Heart left ventricle (tissue), 16 donors: ENCODE measurements around the gene WDPCP. TPM values are rescaled to one million over a fixed set of nuclear protein-coding genes. Genes with fewer than 3 reads are reported as not detected.

Source experiments
- ATAC-seq, 4 donors: fragments of 200-7000 bp; cut with Tn5 transposase; one replicate each; pipeline ENCODE4 v1.9.1; 2020 to 2022; ENCODE audit warnings: moderate library complexity in 4 of 4, mild to moderate bottlenecking in 3 of 4, moderate number of reproducible peaks in 1 of 4
- DNase-seq, 5 donors: peaks; one replicate each; pipeline ENCODE4 v3.0.0-alpha.2; 2020
- H3K27ac ChIP-seq, 12 donors: fragments of 200-600 bp; sonication (generic) in 4 of 12; one replicate each; pipeline versions ENCODE4 v1.5.0 to v1.8.0; 2016 to 2022; ENCODE audit warnings: mild to moderate bottlenecking in 2 of 12
- H3K27me3 ChIP-seq, 9 donors: fragments of 200-600 bp; sonication (generic) in 2 of 9; one replicate each; pipeline versions ENCODE4 v1.5.1 to v1.8.0; 2016 to 2022; ENCODE audit warnings: mild to moderate bottlenecking in 3 of 9
- H3K36me3 ChIP-seq, 9 donors: fragments of 200-600 bp; sonication (generic) in 2 of 9; one replicate each; pipeline versions ENCODE4 v1.5.0 to v1.8.0; 2018 to 2022; ENCODE audit warnings: mild to moderate bottlenecking in 2 of 9
- H3K4me1 ChIP-seq, 12 donors: fragments of 200-600 bp; sonication (generic) in 4 of 12; one replicate each; pipeline versions ENCODE4 v1.5.0 to v1.8.0; 2016 to 2022; ENCODE audit warnings: mild to moderate bottlenecking in 3 of 12
- H3K4me3 ChIP-seq, 12 donors: fragments of 200-600 bp; sonication (generic) in 4 of 12; one replicate each; pipeline versions ENCODE4 v1.5.0 to v1.8.0; 2017 to 2022; ENCODE audit warnings: mild to moderate bottlenecking in 9 of 12, moderate library complexity in 4 of 12
- H3K9me3 ChIP-seq, 12 donors: fragments of 200-600 bp; sonication (generic) in 4 of 12; one replicate each; pipeline versions ENCODE4 v1.5.0 to v1.8.0; 2016 to 2022; ENCODE audit warnings: mild to moderate bottlenecking in 1 of 12
- CTCF ChIP-seq, 12 donors: fragments of 200-600 bp; sonication (generic) in 4 of 12; IDR thresholded peaks; one replicate each; pipeline versions ENCODE4 v1.5.0 to v1.8.0; 2018 to 2022; ENCODE audit warnings: antibody characterized with exemption in 12 of 12, mild to moderate bottlenecking in 5 of 12
- POLR2A ChIP-seq, 2 donors: fragments of 450-650 bp; IDR thresholded peaks; one replicate each; pipeline ENCODE4 v1.6.1; 2017; ENCODE audit warnings: antibody characterized with exemption in 2 of 2, mild to moderate bottlenecking in 2 of 2, moderate library complexity in 2 of 2
- WGBS, 4 donors: extraction: QIAGEN DNeasy Blood & Tissue Kit in 2 of 4; methylation state at CpG; one replicate each; pipeline versions ENCODE4 v1.1.5 to v1.1.7; 2013 to 2018; 5-methylcytosine and 5-hydroxymethylcytosine counted together
- intact Hi-C, 10 donors: fragments of 100-400 bp; cut with DNase I; formaldehyde crosslinking; loops; one replicate each; pipeline versions ENCODE4 v1.11.1 to v1.14.2; 2022
- polyA plus RNA-seq, 2 donors: library from polyadenylated mRNA; stranded (reverse); fragments of 200-250 nt; gene quantifications; one replicate each; pipeline ENCODE4 v1.2.3, GENCODE V29; 2013
- total RNA-seq, 9 donors: library from RNA; depleted of rRNA in 2 of 9; stranded (reverse); fragments of >200 nt in 2 of 9; fragmentation: NEBNext Ultra II Directional in 3 of 9; extraction: Animal tissue kit (Norgen Biotek cat#: 25700) in 3 of 9; gene quantifications; one replicate each; pipeline versions ENCODE4 v1.1.0 to v1.2.4, GENCODE V29; 2016 to 2023
- donor health status: ischemic (EF 13 %, LVEDD 7.1; RV severe dilation, severe dysfunction).
- donor health status: healthy with polysubstance abuse.
- donor health status: DM: no; HTN: yes; CAD: no.
- donor health status: DM: no; HTN: no; CAD: no.
- donor health status: ischemic (EF 25% LVEDD 6.9; RV normal size, moderate dysfunction).
- donor health status: ischemic (EF 25% LVEDD 5.7; RV mildly dilated, moderate dysfunction).
- donor health status: healthy.
- donor health status: DM: yes; HTN: yes; CAD: no.
- donor health status: ischemic (EF 35%, LVEDD 5.7; RV mildly dilated, moderate dysfunction).
- donor health status: nonischemic (EF 11% LVEDD 7.7; RV severe dilation, severe dysfunction).
- donor health status: DM: yes; HTN: yes; CAD: no.
- donor health status: PGD.
- donor health status: ischemic (EF 29% LVEDD 5.4; RV normal size, mild dysfunction).
- donor health status: nonischemic (EF 23%, LVEDD 6.1; RV moderate dilation, normal function).

Gene WDPCP
- total and polyA plus RNA-seq, 11 donors, result 3.2 to 32.2 (median 16.5) TPM

GRCh38 chr2:63494968-63495367 is 93.3 kb downstream of the WDPCP start:
- no peak overlapping the region for H3K4me3 ChIP-seq
- TF ChIP-seq POLR2A (IDR thresholded peaks at IDR 0.05) (no peak), CTCF (IDR thresholded peaks at IDR 0.05) (no peak)
- no peaks in the 10 kb centered on the region for H3K27me3 ChIP-seq
- H3K36me3 ChIP-seq, result peaks cover 0 to 10% (median 0%) of the 10 kb centered on the region in 9 donors
- no peaks in the 10 kb centered on the region for H3K9me3 ChIP-seq
- no peaks in the 10 kb centered on the region for H3K4me1 ChIP-seq
- 96 to 100% (median 98%) methylated on average over 1 of the region's 1 CpG for WGBS, 4 donors
- DNase-seq (no peak), ATAC-seq (no peak)
- H3K27ac ChIP-seq, result no peak overlapping the region
- intact Hi-C loops, result no loop called here

DNA sequence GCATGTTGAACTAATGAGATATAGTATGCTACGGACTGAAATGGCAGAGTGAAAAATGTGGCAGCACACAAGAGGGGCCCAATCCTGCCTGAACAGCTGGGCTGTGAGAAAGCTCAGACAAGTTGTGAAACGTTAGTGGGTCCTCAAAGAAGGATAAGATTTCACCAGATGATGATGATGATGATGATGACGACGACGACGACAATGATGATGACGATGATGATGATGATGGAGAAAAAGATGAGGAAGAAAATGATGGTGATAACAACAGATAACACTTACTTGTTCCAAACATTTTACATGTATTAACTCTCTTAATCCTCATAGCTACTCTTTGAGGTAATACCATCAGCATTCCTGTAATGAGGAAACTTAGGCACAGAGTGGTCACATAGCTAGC is 94.2 kb downstream of the WDPCP start:
- H3K36me3 ChIP-seq, result peaks cover 0 to 10% (median 0%) of the 10 kb centered on the region in 9 donors
- H3K4me3 ChIP-seq, result no peak overlapping the region
- TF ChIP-seq POLR2A (IDR thresholded peaks at IDR 0.05), result no peak
- TF ChIP-seq CTCF (IDR thresholded peaks at IDR 0.05), result no peak
- WGBS, 4 donors, result 85 to 91% (median 89%) methylated on average over 7 of the region's 7 CpGs
- no peaks in the 10 kb centered on the region for H3K9me3 ChIP-seq
- DNase-seq, result no peak
- H3K4me1 ChIP-seq, result no peaks in the 10 kb centered on the region
- no peak for ATAC-seq
- H3K27ac ChIP-seq, result no peak overlapping the region
- H3K27me3 ChIP-seq, result no peaks in the 10 kb centered on the region
- intact Hi-C loops, result no loop called here

DNA sequence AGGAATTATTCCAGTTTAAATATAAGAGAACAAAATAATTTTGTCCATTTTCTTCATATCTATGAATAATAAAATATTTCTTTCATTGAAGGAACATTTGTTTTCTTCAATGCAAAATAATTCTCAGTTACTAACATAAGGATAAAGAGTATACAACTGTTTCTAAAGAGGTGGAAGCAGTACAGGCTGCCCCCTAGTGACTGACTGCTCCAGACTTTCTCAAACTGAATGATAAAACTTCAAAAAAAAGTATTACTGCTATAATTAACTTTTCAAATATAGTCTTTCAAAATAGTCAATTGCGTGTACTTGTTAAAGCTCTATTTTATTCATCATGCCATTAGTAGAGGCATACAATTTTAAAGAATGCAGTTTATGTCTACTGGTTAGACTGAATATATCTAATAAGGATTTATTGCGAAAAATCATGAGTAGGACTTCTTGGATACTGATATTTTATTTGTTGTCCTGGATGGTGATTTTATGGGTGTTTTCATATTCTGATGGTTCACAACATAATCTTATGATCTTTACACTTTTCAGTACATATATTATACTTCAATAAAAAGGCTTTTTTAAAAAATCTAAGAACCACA is 100.1 kb downstream of the WDPCP start:
- ATAC-seq (no peak), DNase-seq (no peak)
- peaks cover 0 to 10% (median 0%) of the 10 kb centered on the region in 9 donors for H3K36me3 ChIP-seq
- peaks cover 0 to 6% (median 0%) of the 10 kb centered on the region in 12 donors for H3K4me1 ChIP-seq
- WGBS, 4 donors, result 62 to 65% (median 64%) methylated on average over 2 of the region's 2 CpGs
- no peaks in the 10 kb centered on the region for H3K9me3 ChIP-seq
- TF ChIP-seq POLR2A (IDR thresholded peaks at IDR 0.05) (no peak), CTCF (IDR thresholded peaks at IDR 0.05) (peak; percentile 33 to 68 (median 57))
- no peaks in the 10 kb centered on the region for H3K27me3 ChIP-seq
- intact Hi-C loops, result loop anchor here in 4 of 10 donors (5.0 kb wide), 1 partner anchor 701 kb away; no protein-coding TSS in a partner anchor
- H3K4me3 ChIP-seq, result no peak overlapping the region
- no peak overlapping the region for H3K27ac ChIP-seq

DNA sequence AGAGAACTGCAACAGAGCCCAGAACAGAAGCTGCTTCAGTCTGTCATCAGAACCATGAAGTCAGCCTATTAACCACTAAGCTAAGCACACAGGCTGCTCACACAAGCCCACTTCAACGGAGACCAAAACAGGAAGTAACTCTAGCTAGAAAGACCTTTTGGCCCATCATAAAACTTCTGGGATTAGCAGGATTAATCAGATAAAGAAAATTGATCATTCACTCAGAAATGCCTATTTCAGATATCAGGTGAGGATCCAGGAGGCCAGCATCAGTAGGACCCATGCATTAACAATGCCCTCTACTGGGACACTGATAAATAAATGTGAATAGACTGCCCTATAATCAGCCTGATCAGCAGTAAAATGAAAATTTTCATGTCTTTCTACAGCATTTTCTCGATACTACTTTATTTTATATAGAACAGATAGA is 101.4 kb downstream of the WDPCP start:
- ATAC-seq (no peak), DNase-seq (no peak)
- intact Hi-C loops, result loop anchor here in 4 of 10 donors (5.0 kb wide), 1 partner anchor 700 kb away; no protein-coding TSS in a partner anchor
- 69 to 85% (median 75%) methylated on average over 2 of the region's 2 CpGs for WGBS, 4 donors
- peaks cover 0 to 10% (median 0%) of the 10 kb centered on the region in 9 donors for H3K36me3 ChIP-seq
- H3K9me3 ChIP-seq, result no peaks in the 10 kb centered on the region
- no peak overlapping the region for H3K4me3 ChIP-seq
- H3K27me3 ChIP-seq, result no peaks in the 10 kb centered on the region
- H3K27ac ChIP-seq, result no peak overlapping the region
- H3K4me1 ChIP-seq, result peaks cover 0 to 6% (median 0%) of the 10 kb centered on the region in 12 donors
- TF ChIP-seq POLR2A (IDR thresholded peaks at IDR 0.05) (no peak), CTCF (IDR thresholded peaks at IDR 0.05) (no peak)
